Neutrophil (primary cell): ENCODE data around the gene TMEM132E.

Experiments used
- H3K27ac ChIP-seq: fragments of 200-600 bp; sonication (generic); 2 replicates; pipeline ENCODE4 v1.5.1; 2016; ENCODE audit warnings: mild to moderate bottlenecking, moderate library complexity
- H3K27me3 ChIP-seq: fragments of 200-600 bp; sonication (generic); 2 replicates; pipeline ENCODE4 v1.6.0; 2016; ENCODE audit warnings: mild to moderate bottlenecking
- H3K36me3 ChIP-seq: fragments of 200-600 bp; sonication (generic); 2 replicates; pipeline ENCODE4 v1.5.1; 2017
- H3K4me1 ChIP-seq, 2 experiments: fragments of 200-600 bp in 1 of 2; sonication (generic) in 1 of 2; 1 replicate in 1 of 2; 2 replicates in 1 of 2; pipeline versions ENCODE4 v1.5.1 to v1.6.1; 2013 to 2016; ENCODE audit warnings: low read depth in 1 of 2, low read length in 1 of 2, mild to moderate bottlenecking in 1 of 2, moderate library complexity in 1 of 2; ENCODE audit not compliant: control insufficient read depth in 1 of 2, insufficient read depth in 1 of 2
- H3K4me3 ChIP-seq, 2 experiments: fragments of 200-600 bp in 1 of 2; sonication (generic) in 1 of 2; 1 replicate in 1 of 2; 2 replicates in 1 of 2; pipeline ENCODE4 v1.5.1; 2013 to 2016; ENCODE audit warnings: low read depth in 1 of 2, low read length in 1 of 2, mild to moderate bottlenecking in 1 of 2, moderate library complexity in 1 of 2
- H3K9me3 ChIP-seq: fragments of 200-600 bp; sonication (generic); 2 replicates; pipeline ENCODE4 v1.5.1; 2016
- TF ChIP-seq, protein P1 (sequence below): fragments of 200-600 bp; sonication (generic); IDR thresholded peaks from 2 replicates; pipeline ENCODE4 v1.5.1; 2016; ENCODE audit warnings: antibody characterized with exemption

Gene TMEM132E

DNA sequence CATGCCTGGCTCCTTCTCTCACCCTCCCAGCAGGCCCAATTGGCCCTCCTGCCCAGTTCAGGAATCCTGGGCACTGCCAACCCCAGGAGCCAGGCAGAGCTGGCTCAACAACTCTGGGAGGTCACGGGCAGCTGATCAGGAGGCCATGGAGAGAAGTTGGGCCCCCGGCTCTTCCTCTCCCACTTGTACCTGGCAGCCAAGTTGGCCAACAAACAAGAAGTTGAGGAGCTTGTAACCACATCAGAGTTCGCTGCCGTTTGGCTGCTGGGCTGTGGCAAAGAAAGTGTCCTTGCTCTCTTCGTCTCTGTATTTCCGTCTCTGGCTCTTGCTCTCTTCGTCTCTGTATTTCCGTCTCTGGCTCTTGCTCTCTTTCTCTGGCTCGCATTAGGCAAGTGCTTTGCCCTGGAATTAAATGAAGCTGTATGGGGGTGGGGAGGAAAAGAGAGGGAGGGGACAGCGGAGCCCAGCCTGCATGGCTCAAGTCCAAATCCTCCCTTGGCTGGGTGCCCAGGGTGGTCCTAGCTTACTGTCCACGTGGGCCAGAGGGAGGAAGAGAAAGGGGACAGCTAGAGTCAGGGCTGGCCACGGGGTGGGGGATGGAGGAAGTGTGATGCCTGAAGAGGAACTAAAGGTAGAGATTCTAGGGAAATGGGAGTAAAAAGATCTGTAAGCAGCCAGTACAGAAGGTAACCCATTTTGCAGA is 7.8 kb upstream of the TMEM132E start:
- no peaks in the 10 kb centered on the region for H3K9me3 ChIP-seq
- H3K27ac ChIP-seq = no peak overlapping the region
- no peaks in the 10 kb centered on the region for H3K36me3 ChIP-seq
- H3K27me3 ChIP-seq = peaks cover 100% of the 10 kb centered on the region
- no peak overlapping the region for H3K4me3 ChIP-seq
- H3K4me1 ChIP-seq = no peaks in the 10 kb centered on the region
- TF ChIP-seq, protein P1, sequence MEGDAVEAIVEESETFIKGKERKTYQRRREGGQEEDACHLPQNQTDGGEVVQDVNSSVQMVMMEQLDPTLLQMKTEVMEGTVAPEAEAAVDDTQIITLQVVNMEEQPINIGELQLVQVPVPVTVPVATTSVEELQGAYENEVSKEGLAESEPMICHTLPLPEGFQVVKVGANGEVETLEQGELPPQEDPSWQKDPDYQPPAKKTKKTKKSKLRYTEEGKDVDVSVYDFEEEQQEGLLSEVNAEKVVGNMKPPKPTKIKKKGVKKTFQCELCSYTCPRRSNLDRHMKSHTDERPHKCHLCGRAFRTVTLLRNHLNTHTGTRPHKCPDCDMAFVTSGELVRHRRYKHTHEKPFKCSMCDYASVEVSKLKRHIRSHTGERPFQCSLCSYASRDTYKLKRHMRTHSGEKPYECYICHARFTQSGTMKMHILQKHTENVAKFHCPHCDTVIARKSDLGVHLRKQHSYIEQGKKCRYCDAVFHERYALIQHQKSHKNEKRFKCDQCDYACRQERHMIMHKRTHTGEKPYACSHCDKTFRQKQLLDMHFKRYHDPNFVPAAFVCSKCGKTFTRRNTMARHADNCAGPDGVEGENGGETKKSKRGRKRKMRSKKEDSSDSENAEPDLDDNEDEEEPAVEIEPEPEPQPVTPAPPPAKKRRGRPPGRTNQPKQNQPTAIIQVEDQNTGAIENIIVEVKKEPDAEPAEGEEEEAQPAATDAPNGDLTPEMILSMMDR = no peak

DNA sequence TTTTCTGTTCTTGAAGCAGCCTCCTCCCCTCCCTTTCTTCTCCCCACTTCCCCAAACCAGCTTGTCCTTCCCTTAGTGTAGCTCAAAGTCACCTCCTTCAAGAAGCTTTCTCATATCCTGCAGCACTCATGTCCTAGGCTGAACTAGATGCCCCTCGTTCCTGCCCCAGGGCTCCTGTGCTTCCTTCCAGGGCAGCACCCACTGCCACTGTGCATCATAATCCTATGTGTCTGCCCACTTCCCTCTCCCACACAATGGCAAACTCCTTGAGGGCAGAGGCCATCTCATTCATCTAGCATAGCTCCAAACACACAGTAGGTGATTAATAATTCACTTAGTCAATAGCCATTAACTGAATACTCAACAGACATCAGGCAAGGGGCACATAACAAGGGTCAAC is 6.9 kb upstream of the TMEM132E start:
- H3K36me3 ChIP-seq = no peaks in the 10 kb centered on the region
- H3K4me3 ChIP-seq = no peak overlapping the region
- H3K27ac ChIP-seq = no peak overlapping the region
- no peaks in the 10 kb centered on the region for H3K9me3 ChIP-seq
- peaks cover 100% of the 10 kb centered on the region for H3K27me3 ChIP-seq
- TF ChIP-seq, protein P1 = no peak
- H3K4me1 ChIP-seq = no peaks in the 10 kb centered on the region

DNA sequence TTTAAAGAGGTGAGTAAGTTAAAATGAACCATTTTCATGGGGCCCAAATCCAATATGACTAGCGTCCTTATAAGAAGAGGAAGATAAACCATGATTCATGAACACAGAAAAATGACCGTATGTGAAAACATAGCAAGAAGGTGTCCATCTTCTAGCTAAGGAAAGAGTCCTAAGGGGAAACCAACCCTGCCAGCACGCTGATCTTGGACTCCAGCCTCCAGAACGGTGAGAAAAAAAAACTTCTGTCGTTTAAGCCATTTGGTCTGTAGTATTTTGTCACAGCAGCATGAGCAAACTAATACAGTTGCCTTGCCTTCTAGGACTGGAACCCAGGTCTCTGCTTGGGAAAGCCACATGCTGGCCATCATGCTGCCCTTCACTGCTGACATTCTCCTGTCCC is 4.2 kb upstream of the TMEM132E start:
- no peaks in the 10 kb centered on the region for H3K36me3 ChIP-seq
- no peak overlapping the region for H3K27ac ChIP-seq
- no peak overlapping the region for H3K4me3 ChIP-seq
- no peaks in the 10 kb centered on the region for H3K4me1 ChIP-seq
- TF ChIP-seq, protein P1 = no peak
- H3K9me3 ChIP-seq = no peaks in the 10 kb centered on the region
- H3K27me3 ChIP-seq = peaks cover 100% of the 10 kb centered on the region

DNA sequence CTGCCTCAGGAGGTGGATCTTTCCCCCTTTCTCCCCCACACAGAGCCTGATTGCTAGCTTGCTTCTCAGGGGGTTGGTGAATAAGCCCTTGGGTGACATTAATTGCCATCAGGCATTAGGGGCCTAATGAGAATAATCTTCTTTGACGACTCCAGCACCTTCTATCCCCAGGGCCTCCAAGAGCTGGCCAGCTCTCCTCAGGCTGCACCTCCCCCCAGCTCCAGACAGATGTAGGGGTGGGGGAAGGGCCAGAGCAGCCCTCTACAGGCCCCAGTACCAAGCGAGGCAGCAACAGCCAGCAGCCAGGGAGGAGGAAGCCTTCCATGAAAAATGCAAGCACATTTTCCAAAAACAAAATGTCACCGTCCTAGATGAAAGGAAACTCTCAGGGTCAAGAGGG is 1.4 kb upstream of the TMEM132E start:
- Histone ChIP-seq H3K27ac (no peak overlapping the region), H3K27me3 (peaks cover 100% of the 10 kb centered on the region)

DNA sequence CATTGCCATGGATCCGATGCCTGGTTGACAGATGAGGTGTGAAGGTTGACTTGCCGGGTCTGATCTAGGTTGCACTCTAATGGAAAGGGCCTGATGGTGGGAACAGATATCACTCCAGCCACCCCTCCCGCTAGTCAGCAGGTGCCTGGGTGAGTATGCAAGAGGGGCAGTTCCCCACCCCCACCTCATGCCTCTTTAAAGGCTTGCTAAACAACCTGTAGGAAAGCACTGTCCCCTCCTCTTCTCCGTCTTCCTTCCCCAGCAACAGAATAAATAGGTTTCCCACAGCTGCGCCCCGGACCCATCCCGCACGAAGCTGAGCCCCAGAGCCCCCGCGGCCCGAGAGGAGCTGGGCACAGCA is 746 bp upstream of the TMEM132E start:
- Histone ChIP-seq H3K27me3 (peaks cover 100% of the 10 kb centered on the region), H3K4me3 (no peak overlapping the region), H3K36me3 (no peaks in the 10 kb centered on the region), H3K9me3 (no peaks in the 10 kb centered on the region), H3K27ac (no peak overlapping the region), H3K4me1 (peaks cover 0 to 4% of the 10 kb centered on the region in 2 experiments)
- TF ChIP-seq, protein P1 = no peak

More for the DNA sequence above, 1.4 kb upstream of the TMEM132E start:
- H3K4me1 ChIP-seq = peaks cover 0 to 4% of the 10 kb centered on the region in 2 experiments
- H3K4me3 ChIP-seq = no peak overlapping the region
- H3K9me3 ChIP-seq = no peaks in the 10 kb centered on the region
- no peaks in the 10 kb centered on the region for H3K36me3 ChIP-seq
- TF ChIP-seq, protein P1 = no peak
